Measurements from ENCODE around the gene CALY.

Gene CALY

GRCh38 chr10:133336577-133337369 lies at the start of gene CALY:
TSS of gene CALY (minus strand) at chr10:133336896. CDS start at chr10:133328989, 7,907 bp downstream.
- H3K9me3 ChIP-seq (replicated peaks in 1 of 11) = peaks cover 13 to 61% (median 51%) of the 10 kb centered on the region in 11 experiments; a peak in 21 of 22 replicates
- peaks cover 0 to 4% (median 0%) of the 10 kb centered on the region in 11 experiments; a peak in 2 of 22 replicates for H4K20me1 ChIP-seq
- peak within 1 kb of the TSS; percentile 19 to 62 (median 55); a peak in 19 of 22 replicates for H3K4me2 ChIP-seq
- peaks cover 10 to 24% (median 20%) of the 10 kb centered on the region in 10 experiments; a peak in 16 of 20 replicates for H3K4me1 ChIP-seq
- no peak within 1 kb of the TSS; a peak in 1 of 22 replicates for H3K27ac ChIP-seq
- no peaks in the 10 kb centered on the region for H3K36me3 ChIP-seq
- H3K9ac ChIP-seq = no peak within 1 kb of the TSS
- no peak for TF ChIP-seq Cebpa-rat (IDR thresholded peaks at IDR 0.05)
- peak within 1 kb of the TSS in 2 of 10 experiments; percentile 19 to 24; a peak in 3 of 20 replicates for H3K4me3 ChIP-seq
- peaks cover 46 to 66% (median 60%) of the 10 kb centered on the region in 11 experiments for H3K27me3 ChIP-seq

- Histone ChIP-seq H4K20me1 (peaks cover 0 to 9% (median 0%) of the 10 kb centered on the region in 11 experiments; a peak in 2 of 22 replicates), H3K27me3 (0 out of 22 replicates have a peak, but pooled peaks cover 0 to 1% (median 0%) of the 10 kb centered on the region in 11 experiments), H3K9ac (no peak overlapping the region), H3K4me3 (no peak overlapping the region), H3K4me1 (peaks cover 34 to 78% (median 56%) of the 10 kb centered on the region in 10 experiments), H3K4me2 (peak overlapping the region in 3 of 11 experiments; percentile 65 to 74 (median 73); a peak in 3 of 22 replicates), H3K27ac (no peak overlapping the region), H3K9me3 (replicated peaks in 1 of 11) (no peaks in the 10 kb centered on the region), H3K36me3 (peaks cover 0 to 12% (median 0%) of the 10 kb centered on the region in 11 experiments; a peak in 1 of 22 replicates)
- no peak for TF ChIP-seq Cebpa-rat (IDR thresholded peaks at IDR 0.05)
These were observed 48.5 kb upstream of the CALY start for GRCh38 chr10:133385214-133385613.

- no peaks in the 10 kb centered on the region for H3K9me3 ChIP-seq (replicated peaks in 1 of 11)
- no peak overlapping the region for H3K4me3 ChIP-seq
- H3K27me3 ChIP-seq = peaks cover 0 to 7% (median 0%) of the 10 kb centered on the region in 11 experiments; a peak in 1 of 22 replicates
- peaks cover 0 to 12% (median 0%) of the 10 kb centered on the region in 11 experiments; a peak in 1 of 22 replicates for H3K36me3 ChIP-seq
- H3K4me2 ChIP-seq = peak overlapping the region in 9 of 11 experiments; percentile 6 to 74 (median 56); a peak in 16 of 22 replicates
- TF ChIP-seq Cebpa-rat (IDR thresholded peaks at IDR 0.05) = no peak
- H3K9ac ChIP-seq = peak overlapping the region in 4 of 11 experiments; percentile 26 to 47 (median 31); a peak in 3 of 22 replicates
- H4K20me1 ChIP-seq = peaks cover 0 to 9% (median 0%) of the 10 kb centered on the region in 11 experiments; a peak in 3 of 22 replicates
- H3K27ac ChIP-seq = peak overlapping the region in 2 of 11 experiments; percentile 36 to 46; a peak in 4 of 22 replicates
- H3K4me1 ChIP-seq = peaks cover 31 to 80% (median 58%) of the 10 kb centered on the region in 10 experiments
These were observed 47.4 kb upstream of the CALY start for GRCh38 chr10:133384071-133384470.

- peaks cover 0 to 7% (median 0%) of the 10 kb centered on the region in 11 experiments; a peak in 1 of 22 replicates for H3K27me3 ChIP-seq
- H3K9me3 ChIP-seq (replicated peaks in 1 of 11) = no peaks in the 10 kb centered on the region
- peaks cover 0 to 12% (median 0%) of the 10 kb centered on the region in 11 experiments; a peak in 1 of 22 replicates for H3K36me3 ChIP-seq
- TF ChIP-seq Cebpa-rat (IDR thresholded peaks at IDR 0.05) = no peak
- peak overlapping the region in 8 of 11 experiments; percentile 27 to 74 (median 60); a peak in 15 of 22 replicates for H3K4me2 ChIP-seq
- H3K27ac ChIP-seq = peak overlapping the region in 2 of 11 experiments; percentile 36 to 46; a peak in 3 of 22 replicates
- H3K4me1 ChIP-seq = peaks cover 27 to 80% (median 55%) of the 10 kb centered on the region in 10 experiments
- H4K20me1 ChIP-seq = peaks cover 0 to 9% (median 0%) of the 10 kb centered on the region in 11 experiments; a peak in 3 of 22 replicates
- H3K4me3 ChIP-seq = no peak overlapping the region
- peak overlapping the region in 3 of 11 experiments; percentile 26 to 47 (median 35); a peak in 2 of 22 replicates for H3K9ac ChIP-seq
These were observed 46.9 kb upstream of the CALY start for GRCh38 chr10:133383551-133383950.

- Histone ChIP-seq H3K4me1 (peaks cover 30 to 76% (median 55%) of the 10 kb centered on the region in 10 experiments), H3K4me2 (peak overlapping the region; percentile 77 to 99 (median 96)), H3K27me3 (peaks cover 0 to 7% (median 0%) of the 10 kb centered on the region in 11 experiments; a peak in 1 of 22 replicates), H4K20me1 (peaks cover 0 to 9% (median 0%) of the 10 kb centered on the region in 11 experiments; a peak in 3 of 22 replicates), H3K27ac (no peak overlapping the region), H3K4me3 (no peak overlapping the region), H3K36me3 (peaks cover 0 to 12% (median 0%) of the 10 kb centered on the region in 11 experiments; a peak in 1 of 22 replicates), H3K9me3 (replicated peaks in 1 of 11) (no peaks in the 10 kb centered on the region), H3K9ac (no peak overlapping the region; a peak in 1 of 22 replicates)
- TF ChIP-seq Cebpa-rat (IDR thresholded peaks at IDR 0.05) = no peak
These were observed 44.3 kb upstream of the CALY start for GRCh38 chr10:133381036-133381435.

GRCh38 chr10:133379801-133380666 lies 43.3 kb upstream of the CALY start:
- Histone ChIP-seq H3K4me3 (peak overlapping the region; percentile 69 to 90 (median 76)), H3K4me2 (peak overlapping the region; percentile 91 to 99 (median 96)), H3K27ac (peak overlapping the region in 6 of 11 experiments; percentile 40 to 64 (median 54); a peak in 6 of 22 replicates), H3K36me3 (peaks cover 0 to 12% (median 0%) of the 10 kb centered on the region in 11 experiments; a peak in 1 of 22 replicates), H3K4me1 (peaks cover 30 to 73% (median 57%) of the 10 kb centered on the region in 10 experiments), H4K20me1 (peaks cover 0 to 9% (median 0%) of the 10 kb centered on the region in 11 experiments; a peak in 3 of 22 replicates), H3K9me3 (replicated peaks in 1 of 11) (no peaks in the 10 kb centered on the region), H3K27me3 (peaks cover 0 to 7% (median 0%) of the 10 kb centered on the region in 11 experiments; a peak in 1 of 22 replicates), H3K9ac (peak overlapping the region; percentile 63 to 87 (median 76); a peak in 20 of 22 replicates)
- no peak for TF ChIP-seq Cebpa-rat (IDR thresholded peaks at IDR 0.05)

GRCh38 chr10:133379152-133379800 lies 42.6 kb upstream of the CALY start, which contains the start of gene PAOX:
TSS of gene PAOX (plus strand) at chr10:133379262. CDS start at chr10:133379317, 55 bp downstream.
- H3K36me3 ChIP-seq = peaks cover 0 to 12% (median 0%) of the 10 kb centered on the region in 11 experiments; a peak in 1 of 22 replicates
- H3K4me2 ChIP-seq = peak within 1 kb of the TSS; percentile 95 to 100 (median 98)
- peak within 1 kb of the TSS; percentile 69 to 90 (median 80) for H3K4me3 ChIP-seq
- H3K9ac ChIP-seq = peak within 1 kb of the TSS; percentile 70 to 87 (median 79)
- peaks cover 0 to 7% (median 0%) of the 10 kb centered on the region in 11 experiments; a peak in 1 of 22 replicates for H3K27me3 ChIP-seq
- H3K27ac ChIP-seq = peak within 1 kb of the TSS; percentile 40 to 64 (median 59); a peak in 19 of 22 replicates
- H3K4me1 ChIP-seq = peaks cover 35 to 74% (median 58%) of the 10 kb centered on the region in 10 experiments
- H4K20me1 ChIP-seq = peaks cover 0 to 9% (median 0%) of the 10 kb centered on the region in 11 experiments; a peak in 3 of 22 replicates
- no peaks in the 10 kb centered on the region for H3K9me3 ChIP-seq (replicated peaks in 1 of 11)
- no peak for TF ChIP-seq Cebpa-rat (IDR thresholded peaks at IDR 0.05)

Data from BLaER1 treated with 17β-estradiol and CSF1 and Interleukin-3, amounts not matched to agents 10 nM and 100 nM (cell line).